Measurements from ENCODE around the gene GMEB2. TPM values are rescaled to one million over a fixed set of nuclear protein-coding genes. Genes with fewer than 3 reads are reported as not detected.

The GMEB2 gene
- total RNA-seq, 1 experiment from 2014 or later, result 14.3 TPM

DNA sequence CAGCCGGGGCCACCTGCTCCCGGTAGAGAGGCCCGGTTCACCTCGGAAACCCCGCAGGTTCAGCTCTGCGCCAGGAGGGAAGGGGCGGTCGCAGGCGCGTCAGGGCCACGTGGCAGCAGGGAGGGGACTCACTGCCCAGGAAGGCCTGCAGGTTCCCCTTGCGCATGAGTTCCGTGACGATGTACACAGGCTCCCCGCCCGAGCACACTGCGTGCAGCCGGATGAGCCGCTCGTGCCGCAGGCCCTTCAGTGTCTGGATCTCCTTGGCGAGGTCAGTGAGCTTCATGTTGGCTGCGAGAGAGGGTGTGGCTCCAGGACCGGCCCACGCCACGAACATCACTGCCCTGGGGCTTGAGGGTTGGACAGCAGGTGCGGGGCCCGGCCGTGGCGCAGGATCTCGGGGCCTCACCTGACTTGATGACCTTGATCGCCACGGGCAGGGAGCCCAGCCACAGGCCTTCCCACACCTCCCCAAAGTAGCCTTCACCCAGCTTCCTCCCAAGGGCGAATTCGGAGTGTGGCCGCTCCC is 84.8 kb downstream of the GMEB2 start:
- Histone ChIP-seq H3K9me3 (ENCODE audit: control insufficient read depth, low read depth, low read length) (no peaks in the 10 kb centered on the region), H3K4me2 (ENCODE audit: insufficient read depth, insufficient read length, low read length) (no peak overlapping the region), H2BK120ac (ENCODE audit: low read depth, low read length, poor library complexity, severe bottlenecking) (no peak overlapping the region), H3K4me1 (ENCODE audit: insufficient read depth, low read length) (no peaks in the 10 kb centered on the region), H4K20me1 (ENCODE audit: control insufficient read depth, insufficient read depth, insufficient read length) (no peaks in the 10 kb centered on the region), H3K56ac (ENCODE audit: insufficient read length, low read depth, low read length) (no peak overlapping the region), H4K8ac (replicated peaks; ENCODE audit: insufficient read length, low read depth, low read length) (no peak overlapping the region), H2BK5ac (ENCODE audit: insufficient read length, low read length) (no peak overlapping the region), H3K79me1 (ENCODE audit: insufficient read depth, low read depth, low read length, poor library complexity, severe bottlenecking) (no peaks in the 10 kb centered on the region), H3K14ac (ENCODE audit: insufficient read depth, low read length) (no peak overlapping the region; the same call in 1 of the 2 replicates), H3K23ac (ENCODE audit: insufficient read length, low read depth, low read length) (no peak overlapping the region), H3K18ac (ENCODE audit: insufficient read length, low read depth, low read length) (no peak overlapping the region), H2BK15ac (ENCODE audit: low read depth, low read length) (no peak overlapping the region), H2BK12ac (ENCODE audit: insufficient read length, low read depth, low read length) (no peak overlapping the region), H2BK20ac (ENCODE audit: low read depth, low read length, poor library complexity, severe bottlenecking) (no peak overlapping the region), H3T11ph (ENCODE audit: low read length) (no peak overlapping the region), H4K91ac (ENCODE audit: insufficient read length, low read depth, low read length) (no peak overlapping the region), H3K27me3 (ENCODE audit: insufficient read depth, low read length) (no peaks in the 10 kb centered on the region), H3K4ac (ENCODE audit: low read depth, low read length) (no peak overlapping the region), H3K79me2 (ENCODE audit: insufficient read depth, low read length) (no peaks in the 10 kb centered on the region), H2AFZ (ENCODE audit: low read length) (no peak overlapping the region), H3K23me2 (ENCODE audit: insufficient read length, low read depth, low read length, poor library complexity, severe bottlenecking) (no peaks in the 10 kb centered on the region), H3K9ac (ENCODE audit: extremely low read depth, insufficient read length, low read length) (no peak overlapping the region), H4K5ac (ENCODE audit: insufficient read length, low read depth, low read length) (no peak overlapping the region), H3K27ac (ENCODE audit: insufficient read length, low read depth, low read length) (no peak overlapping the region), H2AK5ac (ENCODE audit: insufficient read length, low read length) (no peak overlapping the region)
- TF ChIP-seq, protein P1, sequence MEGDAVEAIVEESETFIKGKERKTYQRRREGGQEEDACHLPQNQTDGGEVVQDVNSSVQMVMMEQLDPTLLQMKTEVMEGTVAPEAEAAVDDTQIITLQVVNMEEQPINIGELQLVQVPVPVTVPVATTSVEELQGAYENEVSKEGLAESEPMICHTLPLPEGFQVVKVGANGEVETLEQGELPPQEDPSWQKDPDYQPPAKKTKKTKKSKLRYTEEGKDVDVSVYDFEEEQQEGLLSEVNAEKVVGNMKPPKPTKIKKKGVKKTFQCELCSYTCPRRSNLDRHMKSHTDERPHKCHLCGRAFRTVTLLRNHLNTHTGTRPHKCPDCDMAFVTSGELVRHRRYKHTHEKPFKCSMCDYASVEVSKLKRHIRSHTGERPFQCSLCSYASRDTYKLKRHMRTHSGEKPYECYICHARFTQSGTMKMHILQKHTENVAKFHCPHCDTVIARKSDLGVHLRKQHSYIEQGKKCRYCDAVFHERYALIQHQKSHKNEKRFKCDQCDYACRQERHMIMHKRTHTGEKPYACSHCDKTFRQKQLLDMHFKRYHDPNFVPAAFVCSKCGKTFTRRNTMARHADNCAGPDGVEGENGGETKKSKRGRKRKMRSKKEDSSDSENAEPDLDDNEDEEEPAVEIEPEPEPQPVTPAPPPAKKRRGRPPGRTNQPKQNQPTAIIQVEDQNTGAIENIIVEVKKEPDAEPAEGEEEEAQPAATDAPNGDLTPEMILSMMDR (conservative IDR thresholded peaks at IDR 0.05), result no peak
- Mint-ChIP-seq H3K9me3 (no peaks in the 10 kb centered on the region), H3K4me1 (peaks cover 5 to 9% of the 10 kb centered on the region in 2 experiments), H3K27me3 (ENCODE audit: low read depth) (no peaks in the 10 kb centered on the region), H3K27ac (no peak overlapping the region), H3K36me3 (ENCODE audit: insufficient read depth in 1 of 3, low read depth in 3 of 3) (no peaks in the 10 kb centered on the region), H3K4me3 (no peak overlapping the region)
- no CpG with 5 or more reads among the region's 36 CpGs for WGBS (ENCODE audit: extremely low coverage, insufficient read length, low lambda C conversion rate)
- DNase-seq, result no peak
